ENCODE results near the gene TSHZ2. TPM values are rescaled to one million over a fixed set of nuclear protein-coding genes. Genes with fewer than 3 reads are reported as not detected.

TSHZ2 gene
- total RNA-seq, 4 donors from 2014 or later = 10.3 to 15.0 (median 12.9) TPM

DNA sequence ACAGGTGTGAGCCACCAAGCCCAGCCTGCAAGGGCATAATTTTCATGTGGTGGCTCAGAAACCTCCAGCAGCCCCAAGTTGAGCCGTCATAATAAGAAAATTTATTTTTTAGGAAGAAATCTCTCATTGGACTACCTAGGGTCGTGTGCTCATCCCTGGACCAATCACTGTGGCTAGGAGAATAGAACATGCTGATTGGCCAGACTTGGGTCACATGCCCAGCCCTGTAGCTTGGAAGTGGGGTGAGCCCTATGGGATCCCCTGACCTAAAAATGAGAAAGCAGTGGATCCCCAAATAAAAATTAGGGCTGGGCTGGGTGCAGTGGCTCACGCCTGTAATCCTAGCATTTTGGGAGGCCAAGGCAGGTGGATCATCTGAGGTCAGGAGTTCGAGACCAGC is 466.2 kb downstream of the TSHZ2 start:
- Histone ChIP-seq H3K27ac (replicated peaks in 1 of 4) (no peak overlapping the region), H3K27me3 (no peaks in the 10 kb centered on the region), H3K9me3 (no peaks in the 10 kb centered on the region), H3K36me3 (no peaks in the 10 kb centered on the region), H3K4me1 (no peaks in the 10 kb centered on the region), H3K4me3 (no peak overlapping the region)
- intact Hi-C loops (cut with DNase I) = no loop called here
- DNase-seq (ENCODE audit: extremely low spot score) = no peak
- 87% methylated on average over 4 of the region's 4 CpGs for WGBS
- TF ChIP-seq EP300 (IDR thresholded peaks at IDR 0.05) (no peak), POLR2AphosphoS5 (IDR thresholded peaks at IDR 0.05) (no peak), POLR2A (IDR thresholded peaks at IDR 0.05; ENCODE audit: low read depth) (no peak)
- TF ChIP-seq, protein P1, sequence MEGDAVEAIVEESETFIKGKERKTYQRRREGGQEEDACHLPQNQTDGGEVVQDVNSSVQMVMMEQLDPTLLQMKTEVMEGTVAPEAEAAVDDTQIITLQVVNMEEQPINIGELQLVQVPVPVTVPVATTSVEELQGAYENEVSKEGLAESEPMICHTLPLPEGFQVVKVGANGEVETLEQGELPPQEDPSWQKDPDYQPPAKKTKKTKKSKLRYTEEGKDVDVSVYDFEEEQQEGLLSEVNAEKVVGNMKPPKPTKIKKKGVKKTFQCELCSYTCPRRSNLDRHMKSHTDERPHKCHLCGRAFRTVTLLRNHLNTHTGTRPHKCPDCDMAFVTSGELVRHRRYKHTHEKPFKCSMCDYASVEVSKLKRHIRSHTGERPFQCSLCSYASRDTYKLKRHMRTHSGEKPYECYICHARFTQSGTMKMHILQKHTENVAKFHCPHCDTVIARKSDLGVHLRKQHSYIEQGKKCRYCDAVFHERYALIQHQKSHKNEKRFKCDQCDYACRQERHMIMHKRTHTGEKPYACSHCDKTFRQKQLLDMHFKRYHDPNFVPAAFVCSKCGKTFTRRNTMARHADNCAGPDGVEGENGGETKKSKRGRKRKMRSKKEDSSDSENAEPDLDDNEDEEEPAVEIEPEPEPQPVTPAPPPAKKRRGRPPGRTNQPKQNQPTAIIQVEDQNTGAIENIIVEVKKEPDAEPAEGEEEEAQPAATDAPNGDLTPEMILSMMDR (IDR thresholded peaks at IDR 0.05) = no peak

DNA sequence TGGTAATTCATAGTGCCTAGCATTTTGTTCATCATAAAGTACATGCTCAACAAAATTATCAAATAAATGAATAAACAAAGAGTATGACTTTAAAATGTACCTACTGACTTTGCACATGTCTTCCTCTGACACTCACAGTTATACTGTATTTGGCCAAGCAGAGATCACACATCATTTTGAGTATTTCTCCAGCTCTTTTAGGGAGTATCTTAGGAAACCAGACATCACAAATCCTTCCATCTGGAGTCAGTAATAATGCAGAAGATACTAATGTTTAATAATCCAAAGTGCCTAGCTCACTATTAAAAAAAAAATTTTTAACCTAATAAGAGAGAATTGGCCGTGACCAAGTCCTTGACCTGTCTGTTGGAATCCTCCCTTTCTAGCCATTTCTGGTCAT is 466.9 kb downstream of the TSHZ2 start:
- Histone ChIP-seq H3K27me3 (no peaks in the 10 kb centered on the region), H3K27ac (replicated peaks in 1 of 4) (no peak overlapping the region), H3K36me3 (no peaks in the 10 kb centered on the region), H3K4me3 (no peak overlapping the region), H3K4me1 (peaks cover 0 to under 1% (median 0%) of the 10 kb centered on the region in 4 donors), H3K9me3 (no peaks in the 10 kb centered on the region)
- 79% methylated on average over 1 of the region's 1 CpG for WGBS
- intact Hi-C loops (cut with DNase I) = no loop called here
- no peak for DNase-seq (ENCODE audit: extremely low spot score)
- TF ChIP-seq EP300 (IDR thresholded peaks at IDR 0.05) (no peak), POLR2AphosphoS5 (IDR thresholded peaks at IDR 0.05) (no peak), POLR2A (IDR thresholded peaks at IDR 0.05; ENCODE audit: low read depth) (no peak)
- TF ChIP-seq, protein P1 (IDR thresholded peaks at IDR 0.05) = no peak

DNA sequence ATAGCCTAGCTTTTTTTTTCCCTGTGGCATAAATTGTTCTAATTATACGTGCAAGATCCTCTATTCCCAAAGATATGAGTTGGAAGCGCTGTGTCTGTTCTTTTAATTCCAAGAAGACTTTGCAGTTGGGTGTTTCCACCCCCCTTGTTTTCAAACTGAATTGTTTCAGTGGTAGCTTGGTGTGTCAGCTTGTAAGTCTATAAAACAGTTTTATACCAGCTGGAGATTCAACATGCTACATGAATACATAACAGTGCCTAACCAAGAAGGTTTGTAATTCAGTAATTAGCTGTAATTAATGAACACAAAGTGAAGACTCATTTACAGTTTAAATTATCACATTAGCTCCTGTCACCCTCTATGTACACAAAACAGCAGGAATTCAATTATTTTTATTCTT is 467.5 kb downstream of the TSHZ2 start:
- 72% methylated on average over 2 of the region's 2 CpGs for WGBS
- Histone ChIP-seq H3K27ac (replicated peaks in 1 of 4) (no peak overlapping the region), H3K9me3 (no peaks in the 10 kb centered on the region), H3K27me3 (no peaks in the 10 kb centered on the region), H3K4me1 (peaks cover 0 to 6% (median 0%) of the 10 kb centered on the region in 4 donors), H3K36me3 (no peaks in the 10 kb centered on the region), H3K4me3 (no peak overlapping the region)
- no peak for DNase-seq (ENCODE audit: extremely low spot score)
- TF ChIP-seq EP300 (IDR thresholded peaks at IDR 0.05) = no peak
- TF ChIP-seq POLR2A (IDR thresholded peaks at IDR 0.05; ENCODE audit: low read depth) = no peak
- TF ChIP-seq, protein P1 (IDR thresholded peaks at IDR 0.05) = no peak
- no peak for TF ChIP-seq POLR2AphosphoS5 (IDR thresholded peaks at IDR 0.05)
- intact Hi-C loops (cut with DNase I) = no loop called here

DNA sequence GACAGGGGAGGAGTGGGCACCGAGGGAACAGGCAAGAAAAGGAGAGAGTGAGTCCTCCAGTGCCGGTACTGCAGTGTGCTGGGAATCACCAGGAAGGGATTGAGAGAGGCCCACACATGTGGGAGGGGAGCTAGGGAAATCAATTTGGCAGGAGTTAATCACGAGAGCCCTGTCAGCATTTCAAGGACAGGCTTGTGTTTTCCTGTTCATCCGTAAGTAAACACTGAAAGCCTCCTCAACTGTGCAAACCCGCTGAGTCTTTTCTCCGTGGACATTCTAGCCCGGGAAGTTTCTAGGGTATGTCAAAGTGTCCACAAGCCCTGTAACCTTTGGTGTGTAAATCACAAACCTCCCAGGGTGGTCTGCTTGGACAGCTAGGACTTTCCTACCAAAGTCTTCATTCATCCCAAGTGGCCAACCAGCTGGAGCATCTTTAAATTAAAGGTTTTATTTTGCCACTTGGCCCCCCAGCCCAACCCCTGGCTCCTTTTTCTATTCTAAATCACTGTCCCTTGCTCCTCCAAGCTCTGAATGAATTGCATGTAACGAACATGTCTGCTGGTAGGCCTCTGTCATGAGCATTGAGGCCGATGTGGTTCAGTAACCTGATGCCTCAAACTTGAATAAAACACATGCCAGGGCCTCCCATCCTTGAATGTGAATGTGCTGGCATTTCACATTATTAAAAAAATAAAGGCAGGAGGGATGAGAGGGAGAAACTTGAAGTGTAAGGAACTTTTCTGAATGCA is 472.4 kb downstream of the TSHZ2 start:
- intact Hi-C loops (cut with DNase I) = no loop called here
- Histone ChIP-seq H3K27ac (replicated peaks in 1 of 4) (no peak overlapping the region), H3K4me1 (peaks cover 0 to 7% (median 2%) of the 10 kb centered on the region in 4 donors), H3K27me3 (no peaks in the 10 kb centered on the region), H3K4me3 (no peak overlapping the region), H3K36me3 (no peaks in the 10 kb centered on the region), H3K9me3 (peaks cover 0 to 18% (median 7%) of the 10 kb centered on the region in 4 donors)
- TF ChIP-seq POLR2A (IDR thresholded peaks at IDR 0.05; ENCODE audit: low read depth) = no peak
- no peak for TF ChIP-seq EP300 (IDR thresholded peaks at IDR 0.05)
- TF ChIP-seq POLR2AphosphoS5 (IDR thresholded peaks at IDR 0.05) = no peak
- TF ChIP-seq, protein P1 (IDR thresholded peaks at IDR 0.05) = no peak
- 61% methylated on average over 9 of the region's 9 CpGs for WGBS
- no peak for DNase-seq (ENCODE audit: extremely low spot score)

All from esophagus muscularis mucosa (tissue), 4 donors.